ENCODE data around the gene DNAJC19. TPM values are rescaled to one million over a fixed set of nuclear protein-coding genes. Genes with fewer than 3 reads are reported as not detected.
A peak's percentile ranks its signal among the peaks of the same experiment; 100 is the strongest.

DNAJC19 gene
- total RNA-seq, 2 experiments from 2014 or later = 55.0 to 80.7 TPM

DNA sequence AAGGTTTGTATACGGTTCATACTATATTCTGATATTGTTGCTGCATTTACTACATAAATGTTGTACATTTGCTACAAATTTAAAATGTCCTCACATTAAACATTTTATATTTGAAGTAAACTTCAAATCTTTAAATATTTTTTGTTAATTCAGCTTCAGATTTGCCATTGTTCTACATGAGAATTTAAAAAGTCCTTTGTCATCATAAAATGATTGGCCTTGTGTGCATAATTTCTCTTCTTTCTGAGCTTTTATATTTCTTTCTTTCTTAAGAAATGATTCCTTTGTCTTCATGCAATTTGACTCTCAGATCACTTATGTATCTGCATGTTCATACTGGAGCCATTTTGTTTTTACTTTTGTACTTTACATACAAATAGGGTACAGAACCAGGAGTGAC lies 28.0 kb downstream of the DNAJC19 start:
- POLR2A ChIA-PET = no interaction called here

DNA sequence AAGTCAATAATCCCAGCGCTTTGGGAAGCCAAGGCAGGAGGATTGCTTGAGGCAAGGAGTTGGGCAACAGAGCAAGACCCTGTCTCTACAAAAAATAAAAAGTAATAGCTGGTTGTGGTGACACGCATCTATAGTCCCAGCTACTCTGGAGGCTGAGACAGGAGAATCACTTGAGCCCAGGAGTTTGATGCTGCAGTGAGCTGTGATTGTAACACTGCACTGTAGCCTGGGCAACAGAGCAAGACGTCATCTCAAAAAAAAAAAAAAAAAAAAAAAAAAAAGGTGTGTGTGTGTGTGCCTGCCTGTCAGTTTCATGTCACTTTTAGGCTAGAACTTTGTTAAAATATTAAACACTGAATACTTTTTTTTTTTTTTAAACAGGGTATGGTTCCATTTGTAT lies 28.4 kb downstream of the DNAJC19 start:
- POLR2A ChIA-PET = no interaction called here
- intact Hi-C loops (cut with DNase I, micrococcal nuclease) = no loop called here
- Mint-ChIP-seq H3K36me3 (ENCODE audit: low read depth) (peaks cover 49% of the 10 kb centered on the region), H3K4me1 (peaks cover 26% of the 10 kb centered on the region), H3K4me3 (no peak overlapping the region), H3K27ac (no peak overlapping the region), H3K27me3 (no peaks in the 10 kb centered on the region), H3K9me3 (ENCODE audit: low read depth) (no peaks in the 10 kb centered on the region)
- CTCF ChIA-PET = interaction anchor here (1.2 to 1.5 kb wide), 2 partner anchors 21 to 30 kb away, joined by 3 to 4 read pairs; no protein-coding TSS in a partner anchor
- ATAC-seq (no peak), DNase-seq (no peak)

More for the DNA sequence above, 28.0 kb downstream of the DNAJC19 start:
- Mint-ChIP-seq H3K27ac (no peak overlapping the region), H3K36me3 (ENCODE audit: low read depth) (peaks cover 47% of the 10 kb centered on the region), H3K4me1 (peaks cover 26% of the 10 kb centered on the region), H3K27me3 (no peaks in the 10 kb centered on the region), H3K4me3 (no peak overlapping the region), H3K9me3 (ENCODE audit: low read depth) (no peaks in the 10 kb centered on the region)
- intact Hi-C loops (cut with DNase I, micrococcal nuclease) = no loop called here
- no peak for ATAC-seq
- CTCF ChIA-PET = interaction anchor here (1.2 to 1.5 kb wide), 3 partner anchors 11 to 29 kb away, joined by 3 to 11 read pairs (median 4); no protein-coding TSS in a partner anchor
- DNase-seq = no peak

DNA sequence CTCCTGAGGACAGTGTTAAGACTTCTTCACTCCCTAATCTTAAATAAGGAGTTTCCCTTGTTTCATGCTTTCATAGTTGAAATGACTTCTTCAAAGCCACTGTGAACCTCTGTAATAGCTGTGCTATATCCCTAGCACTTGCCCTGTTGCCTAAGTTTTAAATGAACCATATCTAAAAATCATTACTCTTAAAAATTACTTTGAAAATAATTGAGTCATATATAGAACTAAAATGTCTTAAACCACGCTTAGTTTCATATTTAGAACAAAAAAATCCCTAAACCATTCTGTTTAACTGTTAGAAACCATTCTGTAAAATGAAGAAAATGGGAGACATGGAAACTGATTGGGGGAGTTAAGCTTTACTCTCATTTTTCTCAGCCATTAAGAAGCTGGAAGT lies 29.8 kb downstream of the DNAJC19 start:
- intact Hi-C loops (cut with DNase I, micrococcal nuclease) = no loop called here
- peaks cover 26% of the 10 kb centered on the region for H3K4me1 Mint-ChIP-seq
- H3K36me3 Mint-ChIP-seq (ENCODE audit: low read depth) = peaks cover 56% of the 10 kb centered on the region
- ATAC-seq (peak; percentile 88), DNase-seq (no peak)
- POLR2A ChIA-PET = no interaction called here
- H3K27ac Mint-ChIP-seq = peak overlapping the region; percentile 63
- CTCF ChIA-PET = no interaction called here
- H3K9me3 Mint-ChIP-seq (ENCODE audit: low read depth) = no peaks in the 10 kb centered on the region
- H3K27me3 Mint-ChIP-seq = no peaks in the 10 kb centered on the region
- no peak overlapping the region for H3K4me3 Mint-ChIP-seq

DNA sequence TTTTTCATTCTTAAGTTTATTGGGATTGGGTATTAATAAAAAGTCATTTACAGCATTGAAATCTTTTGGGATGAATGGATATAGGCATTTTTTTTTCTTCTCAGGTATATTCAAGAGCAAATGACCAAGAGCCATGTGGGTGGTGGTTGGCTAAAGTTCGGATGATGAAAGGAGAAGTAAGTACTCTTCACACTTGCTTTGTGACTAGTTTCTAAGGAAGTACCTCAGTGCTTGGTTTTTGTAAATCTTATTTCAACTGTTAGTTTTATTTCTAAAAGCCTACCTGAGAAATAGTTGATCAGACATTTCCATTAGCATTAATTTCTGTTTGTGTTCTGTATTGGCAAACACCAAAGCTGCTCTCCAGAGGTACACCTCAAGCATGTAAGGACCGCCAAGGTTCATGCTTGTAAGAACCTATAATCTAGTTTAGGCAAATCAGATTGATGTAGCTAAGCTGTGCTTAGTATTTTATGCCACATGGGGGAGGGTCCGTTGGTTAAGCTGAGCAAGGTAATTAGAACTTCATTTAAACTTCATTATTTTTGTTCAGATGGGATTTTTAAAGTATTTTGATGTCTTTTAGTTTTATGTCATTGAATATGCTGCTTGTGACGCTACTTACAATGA lies 41.7 kb downstream of the DNAJC19 start:
- no peak for ATAC-seq
- peak overlapping the region; percentile 9 for H3K27ac Mint-ChIP-seq
- no peaks in the 10 kb centered on the region for H3K27me3 Mint-ChIP-seq
- H3K9me3 Mint-ChIP-seq (ENCODE audit: low read depth) = no peaks in the 10 kb centered on the region
- ChIA-PET POLR2A (no interaction called here), CTCF (interaction anchor here (0.7 kb wide), 1 partner anchor 56 kb away, joined by 3 read pairs; no protein-coding TSS in a partner anchor)
- peaks cover 13% of the 10 kb centered on the region for H3K4me1 Mint-ChIP-seq
- no peak overlapping the region for H3K4me3 Mint-ChIP-seq
- DNase-seq = no peak
- intact Hi-C loops (cut with DNase I, micrococcal nuclease) = loop anchor here in 1 of 2 experiments (10.0 kb wide), 1 partner anchor 1363 kb away; no protein-coding TSS in a partner anchor
- H3K36me3 Mint-ChIP-seq (ENCODE audit: low read depth) = peaks cover 54% of the 10 kb centered on the region

DNA sequence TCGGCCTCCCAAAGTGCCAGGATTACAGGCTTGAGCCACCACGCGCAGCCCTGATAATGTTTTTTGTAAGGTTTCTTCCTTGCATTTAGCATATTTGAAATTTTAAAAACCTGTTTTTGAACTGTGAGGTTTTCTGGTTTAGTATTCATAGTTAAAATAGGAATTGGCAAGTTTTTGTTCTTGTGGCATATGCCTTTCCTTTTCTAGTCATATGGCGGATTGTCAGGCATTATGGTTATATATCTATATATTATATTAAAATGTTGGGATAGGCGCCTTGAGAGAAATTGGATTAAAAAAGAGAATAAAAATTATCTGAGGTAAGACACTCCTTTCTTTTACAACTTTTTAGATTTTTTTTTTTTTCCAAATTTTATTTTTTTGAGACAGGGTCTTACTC lies 48.7 kb downstream of the DNAJC19 start:
- H3K9me3 Mint-ChIP-seq (ENCODE audit: low read depth) = no peaks in the 10 kb centered on the region
- H3K4me3 Mint-ChIP-seq = no peak overlapping the region
- intact Hi-C loops (cut with DNase I, micrococcal nuclease) = loop anchor here in 1 of 2 experiments (10.0 kb wide), 1 partner anchor 1356 kb away; no protein-coding TSS in a partner anchor
- H3K27me3 Mint-ChIP-seq = no peaks in the 10 kb centered on the region
- DNase-seq (no peak), ATAC-seq (no peak)
- ChIA-PET POLR2A (no interaction called here), CTCF (no interaction called here)
- no peak overlapping the region for H3K27ac Mint-ChIP-seq
- peaks cover 50% of the 10 kb centered on the region for H3K36me3 Mint-ChIP-seq (ENCODE audit: low read depth)
- H3K4me1 Mint-ChIP-seq = peaks cover 18% of the 10 kb centered on the region

DNA sequence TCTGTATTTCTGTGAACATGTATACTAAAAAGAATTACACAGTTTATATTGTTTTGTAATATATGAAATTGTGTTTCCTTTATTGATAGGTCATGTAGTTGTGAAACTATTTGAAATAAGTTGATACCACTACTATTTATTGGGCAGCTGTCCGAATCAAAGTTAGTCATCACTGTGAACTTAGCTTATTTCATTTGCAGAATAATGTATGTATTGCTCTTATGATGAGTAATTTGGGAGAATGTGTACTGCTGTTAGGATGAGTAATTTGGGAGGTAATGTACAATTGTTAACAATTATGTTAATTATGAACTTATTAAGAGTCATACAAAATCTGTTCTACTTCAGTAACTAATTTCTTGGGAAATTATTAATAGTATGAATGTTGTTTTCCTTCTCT lies 54.9 kb downstream of the DNAJC19 start:
- ATAC-seq = no peak
- Mint-ChIP-seq H3K27ac (no peak overlapping the region), H3K4me3 (no peak overlapping the region), H3K9me3 (ENCODE audit: low read depth) (no peaks in the 10 kb centered on the region), H3K36me3 (ENCODE audit: low read depth) (peaks cover 35% of the 10 kb centered on the region), H3K27me3 (no peaks in the 10 kb centered on the region), H3K4me1 (peaks cover 38% of the 10 kb centered on the region)
- DNase-seq = no peak
- CTCF ChIA-PET = interaction anchor here (0.6 to 2.2 kb wide), 6 partner anchors 9 to 50 kb away, joined by 3 to 6 read pairs (median 4); no protein-coding TSS in a partner anchor
- POLR2A ChIA-PET = no interaction called here
- intact Hi-C loops (cut with DNase I, micrococcal nuclease) = no loop called here

Other genes starting within 250 kb of the DNAJC19 start
- 100 to 1,000 TPM; 175 to 186 TPM for gene FXR1, start 77.1 kb downstream of the DNAJC19 start, total RNA-seq